HTR-8/SVneo (cell line): ENCODE results near the gene RFX2.
"Not testable (repeated sequence)": the region's sequence is repeated elsewhere in the genome, so short reads cannot be mapped to it uniquely, and the experiment has no call there.

Source experiments
- DNase-seq: peaks from one replicate; pipeline ENCODE4 v3.0.0; 2011; ENCODE audit warnings: low spot score, mixed read lengths; ENCODE audit not compliant: insufficient read length
- FAIRE-seq: peaks from 2 replicates; lab custom pipeline; 2011; peaks lifted over from hg19 to GRCh38; lab: Jason Lieb, UNC

RFX2 gene

GRCh38 chr19:6044056-6044805 lies 66.1 kb downstream of the RFX2 start:
- DNase-seq: no peak
- no peak for FAIRE-seq

GRCh38 chr19:6042776-6043726 lies 67.2 kb downstream of the RFX2 start:
- no peak for FAIRE-seq

GRCh38 chr19:6041991-6042481 lies 68.3 kb downstream of the RFX2 start:
- DNase-seq (no peak), FAIRE-seq (no peak)

More at GRCh38 chr19:6042776-6043726, 67.2 kb downstream of the RFX2 start:
- DNase-seq: no peak

- DNase-seq: no peak
- no peak for FAIRE-seq
These were observed 69.2 kb downstream of the RFX2 start for GRCh38 chr19:6041071-6041470.

GRCh38 chr19:6039566-6040225 lies 70.6 kb downstream of the RFX2 start:
- DNase-seq (no peak), FAIRE-seq (no peak)

GRCh38 chr19:6038634-6039405 lies 71.5 kb downstream of the RFX2 start:
- FAIRE-seq (no peak), DNase-seq (no peak)

GRCh38 chr19:6035026-6035425 lies 75.3 kb downstream of the RFX2 start:
- no peak for FAIRE-seq
- no peak for DNase-seq

- no peak for DNase-seq
- no peak for FAIRE-seq
These were observed 75.8 kb downstream of the RFX2 start for GRCh38 chr19:6034512-6034911.

GRCh38 chr19:6033744-6034264 lies 76.5 kb downstream of the RFX2 start:
- FAIRE-seq (no peak), DNase-seq (no peak)

GRCh38 chr19:6032827-6033226 lies 77.5 kb downstream of the RFX2 start:
- FAIRE-seq: no peak
- DNase-seq: no peak

GRCh38 chr19:6032381-6032780 lies 77.9 kb downstream of the RFX2 start:
- DNase-seq: no peak
- FAIRE-seq: no peak

GRCh38 chr19:6030214-6030507 lies 80.1 kb downstream of the RFX2 start:
- no peak for DNase-seq
- no peak for FAIRE-seq

GRCh38 chr19:6026390-6027227 lies 83.7 kb downstream of the RFX2 start:
- no peak for DNase-seq
- no peak for FAIRE-seq

GRCh38 chr19:6024756-6025155 lies 85.5 kb downstream of the RFX2 start:
- not testable (repeated sequence) for FAIRE-seq, DNase-seq

GRCh38 chr19:6023936-6024335 lies 86.4 kb downstream of the RFX2 start:
- DNase-seq: no peak
- no peak for FAIRE-seq

GRCh38 chr19:6023085-6023682 lies 87.1 kb downstream of the RFX2 start:
- peak; percentile 24 for DNase-seq
- no peak for FAIRE-seq

GRCh38 chr19:6022570-6023064 lies 87.7 kb downstream of the RFX2 start:
- DNase-seq (no peak), FAIRE-seq (no peak)

GRCh38 chr19:6021878-6022569 lies 88.3 kb downstream of the RFX2 start:
- peak; percentile 65 for FAIRE-seq
- DNase-seq: peak; percentile 54
